HG03159 (cell line): ENCODE data around the gene BAIAP2.
"Not testable (repeated sequence)": the region's sequence is repeated elsewhere in the genome, so short reads cannot be mapped to it uniquely, and the experiment has no call there.

ENCODE experiments used
- ATAC-seq: cut with Tn5 transposase; IDR thresholded peaks from one replicate; pipeline ENCODE4 v1.9.1; 2021; ENCODE audit warnings: mild to moderate bottlenecking, moderate library complexity; ENCODE audit not compliant: unreplicated experiment

The BAIAP2 gene

DNA sequence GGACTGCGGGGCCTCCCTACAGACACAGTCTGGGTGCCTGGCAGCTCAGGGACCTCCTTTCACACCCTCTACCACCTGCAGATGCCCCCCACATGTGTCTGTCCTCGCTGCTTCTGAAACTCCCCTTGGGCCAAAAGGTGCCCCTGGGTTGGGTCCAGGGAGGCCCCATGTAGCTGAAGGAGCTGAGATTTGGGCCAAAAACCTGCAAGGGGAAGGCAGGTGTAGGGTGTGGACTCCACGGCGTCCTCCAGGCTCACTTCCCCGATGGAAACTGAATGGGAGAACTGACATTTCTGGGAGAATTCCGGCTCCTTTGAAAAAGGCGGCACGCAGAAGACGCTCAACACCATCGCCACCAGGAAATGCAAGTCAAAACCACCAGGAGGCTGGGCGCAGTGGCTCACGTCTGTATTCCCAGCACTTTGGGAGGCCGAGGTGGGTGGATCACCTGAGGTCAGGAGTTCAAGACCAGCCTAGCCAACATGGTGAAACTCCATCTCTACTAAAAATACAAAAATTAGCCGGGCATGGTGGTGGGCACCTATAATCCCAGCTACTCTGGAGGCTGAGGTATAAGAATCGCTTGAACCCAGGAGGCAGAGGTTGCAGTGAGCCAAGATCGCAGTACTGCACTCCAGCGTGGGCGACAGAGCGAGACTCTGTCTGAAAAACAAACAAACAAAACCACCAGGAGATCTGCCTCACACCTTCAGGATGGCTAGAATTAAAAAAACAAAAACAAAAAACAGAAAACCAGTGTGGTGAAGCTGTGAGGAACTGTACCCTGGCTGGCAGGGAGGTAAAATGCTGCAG lies 13.2 kb upstream of the BAIAP2 start:
- no peak for ATAC-seq

DNA sequence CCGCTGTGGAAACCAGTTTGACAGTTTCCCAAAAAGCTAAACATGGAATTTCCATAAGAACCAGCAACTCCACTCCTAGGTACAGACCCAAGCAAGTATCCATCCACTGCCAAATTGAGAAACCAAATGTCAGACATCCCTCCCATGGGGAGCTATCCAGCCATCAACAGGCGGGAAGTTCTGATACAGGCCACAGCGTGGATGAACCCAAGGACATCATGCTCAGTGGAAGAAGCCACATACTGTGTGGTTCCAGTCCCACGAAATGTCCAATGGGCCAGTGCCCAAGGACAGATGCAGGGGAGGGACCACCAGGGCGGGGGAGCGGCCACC lies 12.6 kb upstream of the BAIAP2 start:
- ATAC-seq, result no peak

DNA sequence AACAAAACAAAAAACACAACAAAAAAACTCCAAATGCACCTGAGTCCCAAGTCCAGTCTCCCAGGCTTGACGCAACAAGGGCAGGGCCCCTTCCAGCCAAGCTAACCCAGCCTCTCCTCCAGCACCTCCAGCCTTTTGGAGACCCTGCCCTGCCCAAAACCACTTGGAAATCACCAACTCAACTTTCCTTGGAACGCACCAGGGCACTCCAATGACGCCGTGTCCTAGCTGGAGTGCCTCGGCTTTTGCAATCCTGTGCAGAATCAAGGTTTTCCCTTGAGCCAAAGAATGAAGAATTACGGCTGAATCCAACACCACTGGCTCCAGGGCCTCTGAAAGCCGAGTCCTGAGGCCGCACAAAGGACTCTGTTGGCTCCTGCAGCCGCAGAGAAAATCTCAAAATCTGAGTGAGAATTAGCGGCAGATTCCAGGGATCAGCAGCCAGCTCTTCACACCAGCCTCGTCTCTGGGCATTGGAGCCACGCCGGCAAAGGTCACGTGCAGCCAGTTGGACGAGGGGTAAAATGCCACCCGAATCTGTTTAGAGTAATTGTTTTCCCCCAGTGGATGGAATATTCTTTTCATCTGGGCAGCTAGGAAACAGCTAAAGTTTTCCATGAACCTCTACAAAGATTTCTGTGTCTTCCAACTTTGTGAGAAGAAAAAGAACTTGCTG lies 9.7 kb upstream of the BAIAP2 start:
- ATAC-seq, result no peak

- no peak for ATAC-seq
Measured at GRCh38 chr17:81025741-81026129, 9.2 kb upstream of the BAIAP2 start.

DNA sequence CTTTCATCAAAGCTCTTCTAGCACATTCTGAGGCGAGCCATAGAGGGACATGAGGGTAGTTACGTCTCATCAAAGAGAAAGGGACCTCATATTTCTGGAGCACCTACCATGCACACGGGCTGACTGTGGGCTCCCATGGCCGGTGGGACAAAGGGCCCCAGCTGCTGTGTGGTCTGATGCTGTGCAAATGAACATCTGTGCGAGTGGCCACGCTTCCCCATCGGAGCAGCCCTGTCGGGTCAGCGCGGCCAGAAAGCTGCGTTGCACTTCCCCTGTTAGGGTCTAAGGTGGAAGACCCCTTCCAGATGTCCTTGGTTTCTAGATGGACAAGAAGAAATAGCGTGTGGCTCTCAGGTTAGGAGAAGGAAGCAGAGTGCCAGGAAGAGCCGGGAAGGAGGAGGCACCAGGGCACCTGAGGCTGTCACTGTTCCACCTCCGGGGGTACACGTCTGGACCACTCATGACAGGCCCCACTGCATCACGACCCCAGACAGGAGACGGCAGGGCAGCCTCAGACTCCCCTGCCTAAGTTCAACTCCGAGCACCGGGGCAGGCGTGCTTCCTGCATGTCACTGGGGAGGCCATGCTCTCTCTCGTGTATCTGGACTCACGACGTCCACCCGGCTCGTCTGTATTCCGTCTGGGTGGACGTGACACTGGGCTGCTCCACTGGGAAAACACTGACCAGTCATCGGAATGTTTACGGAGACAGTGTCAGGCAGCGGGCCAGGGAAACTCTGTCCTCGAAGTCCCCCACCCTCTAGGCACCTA lies 8.5 kb upstream of the BAIAP2 start:
- ATAC-seq, result no peak

GRCh38 chr17:81027038-81027437 lies 7.9 kb upstream of the BAIAP2 start:
- no peak for ATAC-seq

DNA sequence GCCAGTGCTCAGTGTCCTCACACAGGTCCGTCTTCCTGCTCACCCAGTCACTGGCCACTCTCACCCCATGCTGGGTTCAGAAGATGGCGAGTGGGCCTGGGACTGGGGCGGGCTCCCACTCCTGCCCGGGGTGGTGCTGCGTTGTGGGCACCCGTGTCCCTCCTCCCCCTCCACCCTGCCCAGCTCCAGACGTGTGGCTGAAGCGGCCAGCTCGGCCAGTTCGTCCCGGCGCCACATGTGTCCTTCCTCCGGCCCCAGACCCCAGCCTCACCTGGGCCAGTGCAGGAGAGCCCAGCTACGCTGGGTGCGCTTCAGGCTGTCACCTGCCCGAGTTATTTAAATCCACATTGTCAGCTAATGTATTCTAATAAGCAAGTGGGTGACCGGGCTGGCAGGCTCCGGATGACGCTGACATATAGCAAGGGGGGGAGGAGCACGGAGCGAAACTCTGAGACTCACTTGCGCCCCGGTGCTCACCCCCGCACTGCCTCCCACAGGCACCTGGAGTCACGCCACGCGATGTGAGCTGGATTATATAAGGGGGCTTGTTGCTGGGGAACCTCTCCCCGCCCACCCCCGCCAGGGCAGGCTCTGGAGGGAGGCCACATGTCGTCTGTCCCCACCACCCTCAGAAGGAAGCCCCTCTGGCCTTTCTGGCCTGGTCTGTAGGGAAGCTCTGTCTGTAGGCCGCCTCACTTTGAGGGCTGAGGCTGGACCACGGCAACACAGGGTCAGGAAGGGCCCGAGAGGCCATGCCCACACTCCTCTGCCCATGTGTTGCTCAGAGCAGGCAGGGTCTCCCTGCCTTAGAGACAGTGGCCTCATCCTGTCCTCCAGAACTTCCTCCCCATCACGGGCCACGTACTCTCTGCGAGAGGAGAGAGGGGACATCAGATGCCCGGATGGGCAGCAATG lies 7.1 kb upstream of the BAIAP2 start:
- ATAC-seq, result no peak

GRCh38 chr17:81028506-81028858 lies 6.5 kb upstream of the BAIAP2 start:
- ATAC-seq, result no peak

DNA sequence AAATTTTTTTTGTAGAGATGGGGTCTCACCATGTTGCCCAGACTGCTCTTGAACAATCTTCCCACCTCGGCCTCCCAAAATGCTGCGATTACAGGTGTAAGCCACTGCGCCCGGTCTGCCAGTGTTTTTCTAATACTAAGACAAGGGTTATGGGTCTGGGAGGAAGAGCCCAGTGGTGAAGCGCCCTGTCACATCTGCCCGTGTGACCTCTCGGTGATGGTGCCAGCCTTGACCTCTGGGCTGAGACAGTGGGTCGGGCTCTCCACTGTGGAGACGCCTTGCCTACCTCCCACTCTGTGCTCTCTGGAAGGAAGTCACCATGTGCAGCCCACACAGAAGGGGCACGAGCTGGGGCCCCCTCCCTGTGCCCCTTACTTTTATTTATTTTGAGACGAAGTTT lies 5.1 kb upstream of the BAIAP2 start:
- no peak for ATAC-seq

GRCh38 chr17:81030312-81030711 lies 4.6 kb upstream of the BAIAP2 start:
- not testable (repeated sequence) for ATAC-seq

DNA sequence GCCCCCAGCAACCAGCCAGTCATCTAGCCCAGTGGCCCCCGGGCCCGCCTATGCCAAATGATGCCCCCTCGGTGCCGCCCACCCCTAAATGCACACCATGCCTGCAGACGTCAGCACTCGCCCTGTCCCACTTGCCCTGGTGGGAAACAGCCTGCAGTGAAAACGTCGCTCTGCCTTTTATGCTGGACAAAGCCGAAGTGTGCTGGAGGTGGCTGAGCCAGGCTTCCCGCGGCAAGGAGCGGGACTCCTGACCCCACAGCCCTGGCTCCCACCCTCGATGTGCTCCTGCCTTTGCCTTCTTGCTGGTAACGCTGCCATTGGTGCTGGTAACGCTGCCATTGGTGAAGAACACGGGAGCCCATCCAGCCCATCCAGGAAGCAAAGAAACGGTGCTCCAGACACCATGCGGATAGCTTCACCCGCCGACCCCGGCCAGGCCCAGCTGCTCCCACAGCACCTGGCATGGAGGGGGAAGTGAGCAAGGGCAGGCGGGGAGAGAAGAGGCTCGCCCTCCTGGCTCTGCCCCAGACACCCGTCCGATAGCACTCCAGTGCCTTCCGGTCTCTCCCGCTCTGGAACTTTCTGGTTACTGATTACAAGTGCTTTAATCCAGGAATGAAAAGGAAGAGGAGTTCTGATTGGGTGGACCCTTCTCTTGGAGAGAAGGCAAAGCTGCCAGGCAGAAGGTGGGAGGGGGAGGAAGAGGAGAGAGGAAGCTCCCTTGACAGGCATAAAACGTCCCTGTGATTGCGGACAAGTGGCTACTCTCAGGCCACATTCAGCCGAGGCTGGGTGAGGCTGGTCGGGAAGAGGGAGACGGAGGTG lies 4.0 kb upstream of the BAIAP2 start:
- ATAC-seq, result no peak

DNA sequence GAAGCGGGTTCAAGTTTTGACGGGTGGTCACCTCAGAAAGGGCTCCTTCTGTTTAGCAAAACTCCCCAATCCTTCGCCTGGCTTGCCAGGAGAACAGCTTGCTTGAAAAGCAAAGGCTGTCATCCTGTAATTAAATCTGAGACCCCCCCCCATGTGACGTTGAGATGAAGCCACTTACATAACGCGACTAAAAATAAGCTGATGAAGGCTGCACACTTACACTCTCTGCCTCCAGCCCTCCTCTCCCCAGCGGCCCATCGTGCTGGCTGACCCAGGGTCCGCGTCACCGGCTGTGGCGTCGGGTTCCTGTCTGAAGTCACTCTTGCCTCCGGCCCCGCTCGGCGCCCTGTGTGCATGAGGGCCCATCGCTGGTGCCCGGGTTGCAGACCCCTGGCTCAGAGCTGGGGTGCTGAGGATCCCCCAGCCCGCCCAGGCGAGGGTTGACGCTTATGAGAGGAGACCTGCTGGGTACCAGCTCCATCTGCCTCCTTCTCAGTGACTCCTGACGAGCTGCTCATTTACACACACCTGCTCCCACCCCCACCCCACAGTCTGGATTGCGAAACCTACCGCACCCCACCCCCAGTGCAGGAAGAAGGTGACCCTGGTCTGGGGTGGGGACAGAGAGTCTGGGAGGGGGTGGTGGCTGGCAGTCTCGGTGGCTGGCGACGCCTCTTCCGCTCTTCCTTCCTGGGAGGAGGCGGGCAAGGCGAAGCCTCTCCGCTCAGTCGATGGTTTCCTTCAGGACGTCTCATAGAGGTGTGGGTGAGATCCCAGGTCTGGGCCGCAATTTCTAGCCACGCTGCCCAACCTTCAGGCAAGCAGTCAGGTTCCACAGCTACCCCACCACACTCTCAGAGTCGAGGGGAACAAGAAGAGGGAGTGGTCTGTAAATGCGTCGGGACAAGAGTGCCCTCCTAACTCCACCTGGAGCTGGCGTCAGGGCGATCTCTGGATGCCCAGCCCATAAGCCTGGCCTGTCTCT lies 3.1 kb upstream of the BAIAP2 start:
- no peak for ATAC-seq

GRCh38 chr17:81032641-81033480 lies 2.1 kb upstream of the BAIAP2 start:
- ATAC-seq, result no peak

DNA sequence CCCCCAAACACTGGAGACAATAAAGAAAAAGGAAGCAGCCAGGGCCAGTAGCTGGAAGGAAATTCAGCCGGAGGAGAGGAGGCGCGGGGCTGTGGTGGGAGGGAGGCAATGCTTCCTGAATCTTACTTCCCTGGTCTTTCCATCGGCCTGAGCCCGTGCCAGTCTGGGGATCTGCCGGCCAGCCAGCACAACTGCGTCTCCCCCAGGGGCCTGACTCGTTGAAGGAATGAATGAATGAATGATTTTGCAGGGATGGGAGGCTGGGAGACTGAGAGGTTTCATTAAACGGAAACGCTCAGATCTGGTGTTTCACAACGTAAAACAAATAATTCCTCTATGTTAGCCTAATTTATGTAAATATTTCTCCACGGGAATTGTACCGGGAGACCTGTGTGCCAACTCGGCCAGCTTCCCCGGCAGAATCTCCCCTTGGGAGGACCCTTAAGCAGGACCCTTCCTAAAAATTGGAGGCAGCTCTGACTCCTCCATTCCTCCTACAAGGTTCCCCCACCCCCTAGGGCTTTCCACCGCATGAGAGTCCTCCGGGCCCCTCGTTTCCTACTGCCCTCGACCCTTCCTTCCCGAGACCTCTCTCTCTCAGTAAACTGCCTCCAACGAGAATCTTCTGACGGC lies 1.3 kb upstream of the BAIAP2 start:
- no peak for ATAC-seq

DNA sequence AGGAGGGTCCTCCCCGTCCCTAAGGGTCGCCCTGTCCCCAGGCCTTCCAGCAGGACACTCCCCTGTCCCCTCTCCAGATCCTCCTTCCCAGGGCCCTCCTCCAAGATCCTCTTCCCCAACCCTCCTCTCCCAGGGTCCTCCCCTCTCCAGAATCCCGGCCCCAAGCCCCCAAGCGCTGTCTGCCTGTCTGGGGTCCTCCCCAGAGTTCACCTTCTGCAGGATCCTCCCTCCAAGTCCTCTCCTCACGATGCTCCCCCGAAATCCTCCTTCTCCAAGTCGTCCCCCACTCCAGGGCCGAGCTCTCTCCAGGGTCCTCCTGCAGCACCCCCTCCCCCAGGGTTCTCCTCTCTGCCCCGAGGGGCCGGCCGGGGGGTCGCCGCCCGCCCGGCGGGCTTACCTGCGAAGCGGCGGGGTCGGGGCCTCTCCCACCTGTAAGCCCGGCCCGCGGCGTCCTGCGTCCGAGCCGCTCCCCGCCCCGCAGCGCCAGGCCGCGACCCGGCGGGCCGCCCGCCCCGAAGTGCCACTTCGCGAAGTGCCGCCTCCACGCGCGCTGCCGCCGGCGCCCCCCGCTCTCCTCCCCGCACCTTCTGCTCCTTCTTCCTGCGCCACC lies 678 bp upstream of the BAIAP2 start:
- no peak for ATAC-seq

- ATAC-seq, result no peak
Measured at GRCh38 chr17:81035521-81036196, 708 bp downstream of the BAIAP2 start.
